Measurements from ENCODE around the gene CDC42SE2. TPM values are rescaled to one million over a fixed set of nuclear protein-coding genes. Genes with fewer than 3 reads are reported as not detected.

Gene CDC42SE2, protein sequence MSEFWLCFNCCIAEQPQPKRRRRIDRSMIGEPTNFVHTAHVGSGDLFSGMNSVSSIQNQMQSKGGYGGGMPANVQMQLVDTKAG
- 10 to 100 TPM; 26.3 to 37.7 (median 34.3) TPM for polyA plus RNA-seq (ENCODE audit: insufficient read depth in 1 of 5, insufficient read length in 5 of 5, low replicate concordance in 1 of 5)
- long read RNA-seq, donor 1, full-length matches to known transcripts, result 2 of 13 reads
- long read RNA-seq, donor 1, partial matches to known transcripts, result 0 of 13 reads
- long read RNA-seq, donor 1, other reads (novel, unspliced or antisense), result 11 of 13 reads
- long read RNA-seq, donor 2, partial matches to known transcripts, result 0 of 8 reads
- long read RNA-seq, donor 2, other reads (novel, unspliced or antisense), result 5 of 8 reads
- long read RNA-seq, donor 3, partial matches to known transcripts, result 0 of 6 reads
- long read RNA-seq, donor 3, other reads (novel, unspliced or antisense), result 5 of 6 reads
- long read RNA-seq, donor 4, partial matches to known transcripts, result 0 of 1 reads
- long read RNA-seq, donor 4, other reads (novel, unspliced or antisense), result 0 of 1 reads
- long read RNA-seq, donor 5, full-length matches to known transcripts, result 1 of 7 reads
- long read RNA-seq, donor 5, partial matches to known transcripts, result 0 of 7 reads
- long read RNA-seq, donor 5, other reads (novel, unspliced or antisense), result 6 of 7 reads
- long read RNA-seq, donor 6, partial matches to known transcripts, result 6 of 15 reads
- long read RNA-seq, donor 6, other reads (novel, unspliced or antisense), result 6 of 15 reads
- long read RNA-seq, donor 7, transcript CDC42SE2-201 (6 exons, 3,591 nt), result major isoform, 5 of 10 reads
- long read RNA-seq, donor 7, partial matches to known transcripts, result 0 of 10 reads
- long read RNA-seq, donor 7, other reads (novel, unspliced or antisense), result 5 of 10 reads
- long read RNA-seq, donor 8, result 0 reads

DNA sequence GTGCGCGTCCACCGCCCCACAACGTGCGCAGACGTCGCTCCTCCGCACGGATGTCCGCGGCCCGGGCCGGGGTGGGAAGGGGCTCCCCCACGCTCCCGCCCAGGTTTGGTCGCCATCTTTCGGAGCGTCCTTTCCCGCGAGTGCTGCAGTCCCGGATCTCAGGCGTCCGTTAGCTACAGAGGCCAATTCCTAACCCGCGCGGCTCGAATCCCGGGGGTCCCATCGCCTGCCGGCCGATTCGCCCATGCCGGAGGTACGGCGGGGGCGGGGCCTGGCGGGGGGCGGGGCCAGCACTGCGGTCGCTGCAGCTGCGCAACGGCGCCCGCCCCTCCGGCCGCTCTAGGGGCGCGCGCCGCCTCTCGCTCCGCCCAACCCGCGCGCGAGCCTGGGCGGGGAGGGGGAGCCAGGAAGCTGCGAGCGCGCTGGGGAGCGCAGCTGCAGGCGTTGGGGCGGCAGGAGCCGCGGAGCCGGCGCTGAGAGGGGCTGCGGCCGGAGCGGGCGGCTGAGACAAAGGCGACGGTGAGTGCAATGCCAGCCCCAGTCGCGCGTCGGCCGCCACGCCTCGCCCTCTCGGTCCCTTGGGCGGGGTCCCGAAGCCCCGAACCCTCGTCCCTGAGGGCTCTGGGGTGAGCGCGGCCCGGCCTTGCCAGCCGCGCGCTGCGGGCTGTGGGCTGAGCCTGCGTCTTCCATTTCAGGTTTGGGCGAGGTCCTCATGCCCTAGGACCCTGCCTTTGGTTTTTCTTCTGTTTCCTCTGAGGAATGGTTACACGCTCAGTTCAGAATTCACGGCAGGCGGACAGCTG, at the start of gene CDC42SE2:
Gene CDC42SE2 (plus strand): TSS at position 406 of the 803 bp plus-strand sequence. CDS start 95,441 bp downstream, outside the sequence.
- DNase-seq, result peak; percentile 91 to 92

DNA sequence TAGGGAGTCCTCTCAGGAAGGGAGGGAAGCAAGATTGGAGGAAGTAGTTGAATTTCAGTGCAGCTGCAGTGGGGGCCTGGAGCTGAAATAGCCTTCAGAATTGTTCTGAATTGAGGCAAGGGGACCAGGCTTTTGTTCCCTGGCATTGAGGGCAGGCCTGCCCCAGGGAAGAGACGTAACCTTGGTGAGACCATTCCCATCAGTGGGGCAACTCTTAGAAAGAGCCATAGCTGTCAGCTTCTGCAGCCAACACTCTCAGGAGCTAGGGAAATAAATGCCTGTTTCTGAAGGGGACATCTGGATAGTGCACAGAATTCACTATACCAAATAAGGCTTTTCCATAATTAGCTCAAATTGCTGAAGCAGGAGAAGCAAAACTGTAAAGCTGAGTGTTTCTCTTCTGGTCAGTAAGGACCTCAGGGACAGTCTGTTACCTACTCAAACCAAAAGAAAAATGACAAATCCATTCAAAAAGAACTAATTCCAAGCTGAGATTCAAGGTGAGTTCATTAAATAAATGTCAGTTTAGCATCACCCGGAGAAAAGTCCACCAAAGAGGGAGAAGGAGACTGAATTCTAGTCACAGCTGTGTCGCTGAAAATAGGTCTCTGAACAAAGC, 49.1 kb upstream of the CDC42SE2 start:
- DNase-seq, result no peak

DNA sequence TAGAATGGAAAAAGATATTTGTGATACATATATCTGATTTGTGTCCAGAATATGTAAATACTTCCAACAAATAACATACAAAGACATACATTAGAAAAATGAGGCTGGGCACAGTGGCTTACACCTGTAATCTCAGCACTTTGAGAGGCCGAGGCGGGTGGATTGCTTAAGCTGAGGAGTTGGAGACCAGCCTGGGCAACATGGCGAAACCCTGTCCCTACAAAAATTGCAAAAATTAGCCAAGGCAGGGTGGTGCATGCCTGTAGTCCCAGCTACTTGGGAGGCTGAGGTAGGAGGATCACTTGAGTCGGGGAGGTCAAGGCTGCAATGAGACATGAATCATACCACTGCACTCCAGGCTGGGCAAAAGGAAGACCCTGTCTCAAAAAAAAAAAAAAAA, 46.1 kb upstream of the CDC42SE2 start:
- DNase-seq, result no peak

DNA sequence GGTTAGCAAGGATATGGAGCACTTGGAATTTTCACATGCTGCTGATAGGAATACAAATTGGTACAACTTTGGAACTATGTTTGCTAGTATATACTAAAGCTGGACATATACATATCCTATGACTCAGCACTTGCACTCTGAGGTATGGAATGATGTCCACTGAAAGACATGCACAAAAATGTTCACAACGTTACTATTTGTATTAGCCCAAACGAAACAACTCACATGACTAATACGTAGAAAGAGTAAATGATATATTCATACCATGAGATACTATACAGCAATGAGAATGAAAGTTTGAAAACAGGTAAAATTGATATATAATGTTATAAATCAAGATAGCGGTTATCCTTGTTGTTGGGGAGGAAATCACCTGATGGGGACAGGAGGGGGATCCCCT, 45.5 kb upstream of the CDC42SE2 start:
- DNase-seq, result no peak

DNA sequence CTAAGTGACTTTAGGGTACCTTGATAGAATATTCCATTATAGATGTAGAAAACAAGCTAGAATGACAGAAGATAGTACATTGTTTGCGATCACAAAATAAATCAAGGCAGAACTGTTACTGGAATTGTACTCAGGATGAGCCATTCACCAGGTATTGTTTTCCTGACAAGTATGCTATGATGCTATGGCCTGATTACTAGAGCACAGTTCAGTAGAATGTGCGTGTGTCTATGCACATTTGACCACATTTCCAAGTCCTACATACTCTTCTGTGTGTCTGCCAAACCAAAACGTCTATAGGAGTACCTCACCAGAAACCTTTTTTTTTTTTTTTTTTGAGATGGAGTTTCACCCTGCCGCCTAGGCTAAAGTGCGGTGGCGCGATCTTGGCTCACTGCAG, 43.3 kb upstream of the CDC42SE2 start:
- DNase-seq, result no peak

DNA sequence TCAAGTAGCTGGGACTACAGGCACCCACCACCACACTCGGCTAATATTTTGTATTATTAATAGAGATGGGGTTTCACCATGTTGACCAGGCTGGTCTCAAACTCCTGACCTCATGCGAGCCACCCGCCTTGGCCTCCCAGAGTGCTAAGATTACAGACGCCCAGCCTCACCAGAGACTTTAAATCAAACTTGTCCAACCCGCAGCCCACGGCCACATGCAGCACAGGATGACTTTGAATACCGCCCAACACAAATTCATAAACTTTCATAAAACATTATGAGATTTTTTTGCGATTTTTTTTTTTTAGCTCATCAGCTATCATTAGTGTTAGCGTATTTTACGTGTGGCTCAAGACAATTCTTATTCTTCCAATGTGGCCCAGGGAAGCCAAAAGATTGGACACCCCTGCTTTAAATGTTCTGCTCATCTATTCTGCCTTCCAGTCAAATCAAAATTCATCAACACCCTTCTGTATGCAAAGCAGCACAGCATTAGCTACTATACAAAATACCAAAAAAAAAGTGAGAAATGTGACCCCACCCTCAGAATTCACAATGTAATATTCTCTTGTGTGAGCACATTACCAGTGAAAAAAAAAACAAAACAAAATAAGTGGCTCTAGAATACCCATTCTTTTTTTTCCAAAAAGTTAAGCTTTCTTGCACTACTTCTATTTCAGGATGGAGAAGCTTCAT, 42.7 kb upstream of the CDC42SE2 start:
- DNase-seq, result no peak

DNA sequence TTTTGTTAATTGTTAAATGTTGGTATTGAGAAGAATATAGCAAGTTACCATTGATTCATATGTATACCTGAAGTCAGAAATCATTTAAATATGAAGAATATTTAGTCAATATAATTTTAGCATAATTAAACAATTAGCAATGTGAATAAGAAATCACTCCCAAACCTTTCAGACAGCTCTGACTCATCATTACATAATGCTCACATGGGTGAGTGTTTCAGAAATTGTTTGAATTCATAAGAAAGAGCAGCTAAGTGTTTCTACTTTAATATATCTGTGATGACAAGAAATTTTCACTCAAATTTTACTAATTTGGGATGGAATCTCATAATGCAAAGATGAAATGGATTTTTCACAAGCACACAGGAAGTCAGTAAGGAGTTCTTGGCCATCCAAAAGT, 42.0 kb upstream of the CDC42SE2 start:
- no peak for DNase-seq

DNA sequence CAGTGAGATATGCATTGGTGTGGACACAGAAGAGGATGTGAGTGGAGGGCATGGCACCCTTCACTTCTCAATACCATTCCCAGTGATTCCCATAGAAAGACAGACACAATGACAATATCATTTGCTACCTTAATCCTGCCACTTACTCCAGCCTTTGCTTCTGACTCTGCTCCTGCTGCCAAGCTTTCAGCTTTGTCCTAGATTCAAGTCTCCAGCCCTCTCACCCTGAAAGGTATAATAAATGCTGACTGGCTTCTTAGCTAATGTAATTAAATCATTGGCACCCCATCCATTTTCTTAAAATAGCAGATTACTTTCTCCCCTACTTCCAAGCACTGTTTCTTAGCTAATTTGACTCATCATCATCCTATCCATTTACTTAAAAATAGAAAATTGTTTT, 41.1 kb upstream of the CDC42SE2 start:
- DNase-seq, result no peak

DNA sequence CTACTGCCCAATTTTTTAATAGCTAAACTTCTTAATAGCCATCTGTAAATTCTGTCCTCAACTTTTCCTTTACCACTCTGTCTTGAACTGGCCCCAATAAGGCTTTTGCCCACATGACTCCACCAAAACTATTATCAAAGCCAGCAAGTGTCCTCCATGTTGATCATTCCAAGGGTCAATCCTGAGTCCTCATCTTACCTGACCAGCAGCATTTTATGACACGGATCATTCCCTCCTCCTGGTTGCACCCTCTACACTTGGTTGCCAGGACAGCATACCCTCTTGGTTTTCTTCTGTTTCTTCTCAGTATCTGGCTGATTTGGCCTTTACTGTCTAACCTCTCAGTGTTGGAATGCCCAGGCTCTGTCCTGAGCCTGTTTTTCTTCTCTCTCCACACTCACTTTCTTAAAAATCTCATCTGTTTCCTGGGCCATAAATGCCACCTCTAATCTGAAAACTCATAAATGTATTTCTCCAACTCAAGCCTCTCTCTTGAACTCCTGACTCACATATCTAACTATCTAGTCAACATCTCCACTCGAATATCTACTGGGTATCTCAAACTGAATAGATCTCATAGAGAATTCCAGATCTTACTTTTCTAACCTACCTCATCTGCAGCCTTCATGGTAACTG, 40.0 kb upstream of the CDC42SE2 start:
- no peak for DNase-seq

DNA sequence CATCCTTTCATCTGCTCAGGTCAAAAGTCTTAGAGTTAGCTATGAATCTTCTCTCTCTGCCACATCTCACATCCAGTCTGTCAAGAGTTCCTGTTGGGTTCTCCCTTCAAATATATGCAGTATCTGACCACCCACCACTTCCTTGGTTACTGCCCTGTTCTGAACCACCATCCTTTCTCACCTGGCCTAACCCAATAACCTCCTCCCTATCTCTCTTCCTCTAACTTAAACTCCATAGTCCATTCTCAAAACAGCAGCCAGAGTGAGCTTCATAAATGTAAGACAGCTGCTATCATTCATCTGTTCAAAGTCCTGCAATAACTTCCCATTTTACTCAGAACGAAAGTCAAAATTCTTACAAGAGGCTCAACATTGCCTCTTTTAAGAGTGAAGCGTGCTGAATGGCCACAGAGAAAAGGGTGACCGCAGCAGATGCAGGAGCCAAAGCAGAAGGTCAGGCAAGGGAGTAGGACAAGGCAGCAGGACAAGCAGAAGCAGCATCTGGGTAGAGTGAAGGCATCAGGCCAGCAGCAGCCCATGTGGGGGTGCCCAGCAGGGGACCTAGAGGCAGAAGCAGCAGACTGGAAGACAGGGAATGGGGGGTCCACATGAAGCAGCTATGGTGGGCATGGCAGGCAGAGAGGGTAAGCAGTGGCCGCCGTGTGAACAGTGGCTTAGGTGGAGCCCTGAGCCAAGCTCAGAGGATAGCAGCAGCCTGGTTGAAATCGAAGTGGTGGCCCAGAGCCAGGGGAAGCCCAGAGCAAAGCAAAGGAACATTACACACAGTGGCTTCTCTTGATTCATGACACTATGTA, 39.3 kb upstream of the CDC42SE2 start:
- no peak for DNase-seq

DNA sequence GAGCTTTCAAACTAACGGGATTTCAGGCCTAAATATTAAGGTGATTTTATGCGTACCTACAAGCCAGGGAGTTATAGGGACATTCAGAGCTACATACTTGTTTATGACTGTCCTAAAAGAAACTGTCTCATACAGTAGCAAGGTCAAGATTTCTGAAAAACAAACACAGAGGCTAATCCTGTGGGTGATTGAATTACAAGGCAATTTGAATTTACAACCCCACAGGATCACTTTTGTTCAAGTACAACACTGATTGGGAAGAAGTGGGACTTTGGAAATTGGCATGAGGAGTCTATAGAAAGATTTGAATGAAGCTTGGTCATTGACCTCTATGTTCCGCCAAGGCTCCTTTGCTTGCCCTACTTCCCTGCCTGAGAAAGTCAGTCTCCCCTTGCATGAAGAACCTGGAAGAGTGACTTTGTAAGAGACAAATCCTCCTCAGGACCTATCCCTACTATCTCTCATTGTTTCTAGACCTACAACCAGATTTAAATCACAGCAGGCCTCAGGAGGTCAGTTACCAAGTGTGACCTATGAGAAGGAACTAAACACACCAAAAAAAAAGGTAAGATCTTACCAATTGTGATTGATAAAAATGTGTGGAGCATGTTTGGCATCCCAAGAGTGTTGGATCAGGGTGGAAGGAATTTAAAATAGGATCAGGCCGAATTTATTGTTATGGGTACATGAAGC, 38.4 kb upstream of the CDC42SE2 start:
- no peak for DNase-seq

DNA sequence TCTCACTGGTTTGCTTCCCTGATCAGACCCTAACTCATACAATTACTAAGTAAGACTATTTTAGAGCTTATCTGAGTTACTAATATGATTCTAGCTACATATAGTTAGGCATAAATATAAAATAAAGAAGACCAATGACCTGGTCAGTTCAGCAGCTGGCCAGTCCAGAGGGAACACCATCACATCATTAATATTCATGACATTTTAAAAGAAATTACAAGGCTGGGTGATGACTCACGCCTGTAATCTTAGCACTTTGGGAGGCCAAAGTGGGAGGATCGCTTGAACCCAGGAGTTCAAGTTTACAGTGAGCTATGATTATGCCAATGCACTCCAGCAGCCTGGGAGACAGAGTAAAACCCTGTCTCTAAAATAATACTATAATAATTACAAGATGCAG, 37.0 kb upstream of the CDC42SE2 start:
- DNase-seq, result no peak

DNA sequence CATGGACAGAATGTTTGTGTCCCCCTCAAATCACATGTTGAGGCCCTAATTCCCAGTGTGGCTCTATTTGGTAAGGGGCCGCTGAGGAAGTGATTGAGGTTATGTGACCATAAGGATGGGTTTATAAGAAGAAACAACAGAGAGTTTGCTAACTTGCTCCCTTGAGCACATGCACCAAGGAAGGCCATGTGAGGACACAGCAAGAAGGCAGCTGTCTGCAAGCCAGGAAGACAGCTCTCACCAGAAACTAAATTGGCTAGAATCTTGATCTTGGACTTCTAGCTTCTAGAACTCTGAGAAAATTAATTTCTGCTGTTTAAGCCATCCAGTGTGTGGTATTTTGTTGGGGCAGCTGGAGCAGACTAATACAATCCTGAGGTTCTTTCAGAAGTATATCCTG, 35.2 kb upstream of the CDC42SE2 start:
- DNase-seq, result no peak

DNA sequence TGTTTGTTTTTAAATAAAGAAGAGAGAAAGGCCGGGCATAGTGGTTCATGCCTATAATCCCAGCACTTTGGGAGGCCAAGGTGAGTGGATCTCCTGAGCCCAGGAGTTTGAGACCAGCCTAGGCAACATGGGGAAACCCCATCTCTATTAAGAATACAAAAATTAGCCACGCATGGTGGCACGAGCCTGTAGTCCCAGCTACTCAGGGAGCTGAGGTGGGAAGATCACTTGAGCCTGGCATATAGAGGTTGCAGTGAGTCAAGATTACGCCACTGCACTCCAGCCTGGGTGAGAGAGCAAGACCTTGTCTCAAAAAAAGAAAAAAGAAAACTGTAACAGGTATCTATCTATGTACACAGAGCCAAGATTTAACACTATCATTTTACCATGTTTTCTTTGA, 34.2 kb upstream of the CDC42SE2 start:
- no peak for DNase-seq

DNA sequence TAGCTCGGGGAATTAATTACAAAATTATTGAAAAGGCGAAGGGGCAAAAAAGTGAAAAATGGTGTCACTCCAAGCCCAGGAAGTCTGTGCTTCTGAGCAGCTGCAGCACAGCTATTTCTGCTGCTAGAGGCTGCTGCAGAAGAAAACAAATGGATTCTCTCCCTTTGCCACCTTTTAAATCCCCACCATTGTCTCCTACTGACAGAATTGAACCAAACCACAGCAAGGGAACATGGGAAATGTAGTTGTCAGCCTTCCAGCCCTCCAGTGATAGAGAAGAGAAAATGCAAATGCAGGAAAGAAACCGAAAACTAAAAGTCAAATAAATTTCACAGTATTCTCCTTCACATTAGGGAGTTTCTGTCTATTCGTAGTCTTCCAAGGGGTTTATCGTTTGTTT, 33.4 kb upstream of the CDC42SE2 start:
- DNase-seq, result no peak

DNA sequence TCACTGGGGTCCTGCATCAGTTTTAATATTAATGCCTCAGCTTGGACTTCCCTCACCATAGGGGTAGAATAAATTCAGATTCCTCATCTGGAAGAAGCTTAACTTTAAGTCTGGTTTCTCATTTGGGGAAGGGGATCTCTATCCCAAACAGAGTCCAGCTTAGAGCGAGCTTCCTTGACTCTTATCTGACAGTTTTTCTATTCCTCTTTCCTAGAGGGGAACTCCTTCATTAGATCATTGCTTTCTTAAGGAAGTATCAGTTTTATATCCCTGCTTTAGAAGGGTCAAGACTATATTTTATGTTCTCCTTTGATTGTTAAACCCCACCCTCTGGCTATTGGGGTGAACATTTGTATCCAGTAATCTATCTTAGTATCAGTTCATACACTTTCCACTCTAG, 24.2 kb upstream of the CDC42SE2 start:
- DNase-seq, result no peak

DNA sequence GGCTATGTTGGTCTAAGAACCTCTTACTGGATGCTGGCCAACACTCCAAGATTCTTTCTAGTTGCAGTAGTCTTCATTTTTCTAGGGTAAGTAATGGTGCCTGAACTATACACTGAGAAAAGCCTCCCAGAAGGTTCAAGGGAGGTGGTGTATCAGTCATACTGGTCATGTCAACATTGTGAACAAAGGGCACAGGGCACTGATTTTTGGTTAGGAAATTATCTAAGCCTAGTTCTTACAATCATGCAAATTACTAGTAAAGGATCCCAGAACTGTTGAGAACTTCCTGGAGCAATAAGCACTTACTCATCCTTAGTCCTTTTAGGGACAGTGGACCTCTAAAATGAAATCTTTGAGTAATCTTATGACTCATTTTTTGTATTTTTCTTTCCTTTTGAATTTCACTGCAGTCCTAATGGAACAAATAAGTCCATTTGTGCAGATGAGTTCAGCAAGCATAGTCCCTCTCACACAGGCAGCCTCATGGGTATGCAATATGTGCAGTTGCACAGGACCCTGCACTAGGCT, 21.1 kb upstream of the CDC42SE2 start:
- DNase-seq, result no peak

DNA sequence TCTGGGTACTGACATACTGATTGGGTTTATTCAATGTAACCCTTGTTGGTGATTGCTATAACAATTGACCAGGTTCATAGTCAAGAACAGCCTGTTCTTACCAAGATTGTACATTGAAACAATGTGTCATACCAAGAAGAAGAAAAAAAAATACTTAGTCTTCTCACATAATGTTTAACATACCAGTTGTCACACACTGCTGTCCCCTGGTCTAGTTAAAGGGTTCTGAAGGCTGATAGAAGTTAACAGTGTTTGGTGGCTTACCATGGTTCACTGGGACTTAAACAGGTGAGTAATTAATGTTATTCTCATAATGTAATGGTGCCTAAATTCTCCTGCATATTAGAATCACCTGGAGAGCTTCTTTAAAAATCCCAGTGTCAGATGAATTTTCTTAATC, 18.5 kb upstream of the CDC42SE2 start:
- no peak for DNase-seq

DNA sequence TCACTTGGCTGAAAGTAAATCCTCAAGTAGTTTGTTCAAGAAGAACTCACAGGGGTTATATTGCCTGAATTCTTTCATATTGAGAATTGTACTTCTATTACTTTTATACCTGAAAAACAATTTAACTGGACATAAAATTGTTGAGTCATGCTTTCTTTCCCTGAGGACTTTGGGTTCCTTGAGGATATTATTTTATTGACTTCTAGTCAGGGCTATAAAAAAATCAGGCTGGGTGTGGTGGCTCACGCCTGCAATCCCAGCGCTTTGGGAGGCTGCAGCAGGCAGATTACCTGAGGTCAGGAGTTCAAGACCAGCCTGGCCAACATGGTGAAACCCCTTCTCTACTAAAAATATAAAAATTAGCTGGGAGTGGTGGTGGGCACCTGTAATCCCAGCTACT, 17.9 kb upstream of the CDC42SE2 start:
- no peak for DNase-seq
